Measurements from ENCODE around the gene INSL3.

Gene INSL3

GRCh38 chr19:17796013-17796837, 25.1 kb downstream of the INSL3 start:
- H2AFZ ChIP-seq (ENCODE audit: low read length): no peak overlapping the region
- no peak overlapping the region for H2BK15ac ChIP-seq (ENCODE audit: low read length)
- H3K4me3 ChIP-seq (ENCODE audit: low read length in 2 of 2): no peak overlapping the region
- peaks cover 0 to 2% of the 10 kb centered on the region in 2 donors for H3K9me3 ChIP-seq (replicated peaks in 1 of 2; ENCODE audit: control insufficient read depth in 2 of 2, insufficient read depth in 1 of 2, low read depth in 1 of 2, low read length in 2 of 2)
- no peak overlapping the region for H3K18ac ChIP-seq (ENCODE audit: low read length)
- no peak overlapping the region for H3K23ac ChIP-seq (ENCODE audit: low read depth, low read length, poor library complexity)
- DNase-seq (ENCODE audit: low spot score): no peak
- H2BK5ac ChIP-seq (ENCODE audit: low read length): peak overlapping the region; percentile 61
- no peak overlapping the region for H3K14ac ChIP-seq (ENCODE audit: low read length)
- no peak overlapping the region for H3K4me2 ChIP-seq (ENCODE audit: insufficient read depth, low read length, poor library complexity, severe bottlenecking)
- no peak overlapping the region for H4K8ac ChIP-seq (ENCODE audit: low read depth, low read length)
- H2AK5ac ChIP-seq (ENCODE audit: low read depth, low read length): peak overlapping the region; percentile 47
- H2BK12ac ChIP-seq (ENCODE audit: low read length): no peak overlapping the region
- peaks cover 3% of the 10 kb centered on the region in 2 donors for H3K4me1 ChIP-seq (ENCODE audit: control insufficient read depth in 2 of 2, insufficient read depth in 1 of 2, low read depth in 1 of 2, low read length in 2 of 2)
- WGBS, 2 donors (ENCODE audit: extremely low coverage in 2 of 2, insufficient read length in 2 of 2, insufficient replicate concordance in 1 of 2): no CpG with 5 or more reads among the region's 6 CpGs
- H4K91ac ChIP-seq (ENCODE audit: low read depth, low read length, poor library complexity): no peak overlapping the region
- no peaks in the 10 kb centered on the region for H3K36me3 ChIP-seq (replicated peaks in 1 of 2; ENCODE audit: control insufficient read depth in 2 of 2, insufficient read depth in 2 of 2, low read length in 2 of 2)
- H3K79me1 ChIP-seq (ENCODE audit: low read depth, low read length): no peaks in the 10 kb centered on the region
- H3K9ac ChIP-seq (ENCODE audit: low read depth, low read length, poor library complexity): no peak overlapping the region
- no peak overlapping the region for H2BK120ac ChIP-seq (ENCODE audit: low read depth, low read length)
- H3K27me3 ChIP-seq (ENCODE audit: control insufficient read depth in 3 of 3, insufficient read depth in 3 of 3, low read depth in 1 of 3, low read length in 3 of 3): peaks cover 10 to 58% (median 31%) of the 10 kb centered on the region in 3 experiments
- H3K4ac ChIP-seq (ENCODE audit: low read length): no peak overlapping the region
- no peak overlapping the region for H3K27ac ChIP-seq (replicated peaks; ENCODE audit: low read length)

- H2BK5ac ChIP-seq (ENCODE audit: low read length): peak overlapping the region; percentile 39
- H2AFZ ChIP-seq (ENCODE audit: low read length): peak overlapping the region; percentile 66
- H3K18ac ChIP-seq (ENCODE audit: low read length): peak overlapping the region; percentile 64
- peak overlapping the region; percentile 73 for H2BK12ac ChIP-seq (ENCODE audit: low read length)
- H3K4ac ChIP-seq (ENCODE audit: low read length): no peak overlapping the region
- H3K4me1 ChIP-seq (ENCODE audit: control insufficient read depth in 2 of 2, insufficient read depth in 1 of 2, low read depth in 1 of 2, low read length in 2 of 2): peaks cover 3% of the 10 kb centered on the region in 2 donors
- no CpG with 5 or more reads among the region's 14 CpGs for WGBS, 2 donors (ENCODE audit: extremely low coverage in 2 of 2, insufficient read length in 2 of 2, insufficient replicate concordance in 1 of 2)
- H3K14ac ChIP-seq (ENCODE audit: low read length): no peak overlapping the region
- peaks cover 0 to 2% of the 10 kb centered on the region in 2 donors for H3K9me3 ChIP-seq (replicated peaks in 1 of 2; ENCODE audit: control insufficient read depth in 2 of 2, insufficient read depth in 1 of 2, low read depth in 1 of 2, low read length in 2 of 2)
- peaks cover 10 to 58% (median 31%) of the 10 kb centered on the region in 3 experiments for H3K27me3 ChIP-seq (ENCODE audit: control insufficient read depth in 3 of 3, insufficient read depth in 3 of 3, low read depth in 1 of 3, low read length in 3 of 3)
- no peak overlapping the region for H4K8ac ChIP-seq (ENCODE audit: low read depth, low read length)
- no peak overlapping the region for H3K9ac ChIP-seq (ENCODE audit: low read depth, low read length, poor library complexity)
- no peaks in the 10 kb centered on the region for H3K79me1 ChIP-seq (ENCODE audit: low read depth, low read length)
- no peak for DNase-seq (ENCODE audit: low spot score)
- H2BK15ac ChIP-seq (ENCODE audit: low read length): peak overlapping the region; percentile 49
- no peak overlapping the region for H3K27ac ChIP-seq (replicated peaks; ENCODE audit: low read length)
- H2AK5ac ChIP-seq (ENCODE audit: low read depth, low read length): peak overlapping the region; percentile 56
- no peaks in the 10 kb centered on the region for H3K36me3 ChIP-seq (replicated peaks in 1 of 2; ENCODE audit: control insufficient read depth in 2 of 2, insufficient read depth in 2 of 2, low read length in 2 of 2)
- no peak overlapping the region for H2BK120ac ChIP-seq (ENCODE audit: low read depth, low read length)
- no peak overlapping the region for H4K91ac ChIP-seq (ENCODE audit: low read depth, low read length, poor library complexity)
- H3K4me3 ChIP-seq (ENCODE audit: low read length in 2 of 2): peak overlapping the region in 1 of 2 donors; percentile 27
- H3K23ac ChIP-seq (ENCODE audit: low read depth, low read length, poor library complexity): peak overlapping the region; percentile 85
- H3K4me2 ChIP-seq (ENCODE audit: insufficient read depth, low read length, poor library complexity, severe bottlenecking): peak overlapping the region; percentile 11
Observed at GRCh38 chr19:17795495-17795856, 25.8 kb downstream of the INSL3 start.

- Histone ChIP-seq H2AFZ (ENCODE audit: low read length) (peak within 1 kb of the TSS; percentile 66), H3K14ac (ENCODE audit: low read length) (no peak within 1 kb of the TSS)
Observed at GRCh38 chr19:17794731-17795494, 26.4 kb downstream of the INSL3 start, which contains the start of gene B3GNT3. Gene B3GNT3, plus strand, starts transcription at chr19:17795138. Its CDS starts 12,670 bp downstream, at chr19:17807808.

GRCh38 chr19:17794412-17794730, 26.9 kb downstream of the INSL3 start:
- no peak overlapping the region for H2BK15ac ChIP-seq (ENCODE audit: low read length)
- no peak overlapping the region for H2BK12ac ChIP-seq (ENCODE audit: low read length)
- DNase-seq (ENCODE audit: low spot score): no peak
- peaks cover 0 to 2% of the 10 kb centered on the region in 2 donors for H3K9me3 ChIP-seq (replicated peaks in 1 of 2; ENCODE audit: control insufficient read depth in 2 of 2, insufficient read depth in 1 of 2, low read depth in 1 of 2, low read length in 2 of 2)
- no peak overlapping the region for H4K91ac ChIP-seq (ENCODE audit: low read depth, low read length, poor library complexity)
- WGBS, 2 donors (ENCODE audit: extremely low coverage in 2 of 2, insufficient read length in 2 of 2, insufficient replicate concordance in 1 of 2): no CpG with 5 or more reads among the region's 9 CpGs
- no peak overlapping the region for H3K14ac ChIP-seq (ENCODE audit: low read length)
- no peak overlapping the region for H3K23ac ChIP-seq (ENCODE audit: low read depth, low read length, poor library complexity)
- no peak overlapping the region for H2BK120ac ChIP-seq (ENCODE audit: low read depth, low read length)
- H3K4ac ChIP-seq (ENCODE audit: low read length): no peak overlapping the region
- no peaks in the 10 kb centered on the region for H3K36me3 ChIP-seq (replicated peaks in 1 of 2; ENCODE audit: control insufficient read depth in 2 of 2, insufficient read depth in 2 of 2, low read length in 2 of 2)
- peaks cover 3% of the 10 kb centered on the region in 2 donors for H3K4me1 ChIP-seq (ENCODE audit: control insufficient read depth in 2 of 2, insufficient read depth in 1 of 2, low read depth in 1 of 2, low read length in 2 of 2)
- H3K4me3 ChIP-seq (ENCODE audit: low read length in 2 of 2): no peak overlapping the region
- peak overlapping the region; percentile 66 for H2AFZ ChIP-seq (ENCODE audit: low read length)
- H3K4me2 ChIP-seq (ENCODE audit: insufficient read depth, low read length, poor library complexity, severe bottlenecking): no peak overlapping the region
- peaks cover 10 to 58% (median 31%) of the 10 kb centered on the region in 3 experiments for H3K27me3 ChIP-seq (ENCODE audit: control insufficient read depth in 3 of 3, insufficient read depth in 3 of 3, low read depth in 1 of 3, low read length in 3 of 3)
- H3K79me1 ChIP-seq (ENCODE audit: low read depth, low read length): no peaks in the 10 kb centered on the region
- no peak overlapping the region for H3K9ac ChIP-seq (ENCODE audit: low read depth, low read length, poor library complexity)
- no peak overlapping the region for H2AK5ac ChIP-seq (ENCODE audit: low read depth, low read length)
- no peak overlapping the region for H3K27ac ChIP-seq (replicated peaks; ENCODE audit: low read length)
- H3K18ac ChIP-seq (ENCODE audit: low read length): no peak overlapping the region
- H4K8ac ChIP-seq (ENCODE audit: low read depth, low read length): no peak overlapping the region
- H2BK5ac ChIP-seq (ENCODE audit: low read length): no peak overlapping the region

More at GRCh38 chr19:17794731-17795494, 26.4 kb downstream of the INSL3 start, which contains the start of gene B3GNT3:
- DNase-seq (ENCODE audit: low spot score): no peak
- peaks cover 10 to 58% (median 31%) of the 10 kb centered on the region in 3 experiments for H3K27me3 ChIP-seq (ENCODE audit: control insufficient read depth in 3 of 3, insufficient read depth in 3 of 3, low read depth in 1 of 3, low read length in 3 of 3)
- no peak within 1 kb of the TSS for H3K27ac ChIP-seq (replicated peaks; ENCODE audit: low read length)
- peaks cover 0 to 2% of the 10 kb centered on the region in 2 donors for H3K9me3 ChIP-seq (replicated peaks in 1 of 2; ENCODE audit: control insufficient read depth in 2 of 2, insufficient read depth in 1 of 2, low read depth in 1 of 2, low read length in 2 of 2)
- H2BK5ac ChIP-seq (ENCODE audit: low read length): peak within 1 kb of the TSS; percentile 39
- peak within 1 kb of the TSS; percentile 85 for H3K23ac ChIP-seq (ENCODE audit: low read depth, low read length, poor library complexity)
- H2BK15ac ChIP-seq (ENCODE audit: low read length): peak within 1 kb of the TSS; percentile 49
- H2BK12ac ChIP-seq (ENCODE audit: low read length): peak within 1 kb of the TSS; percentile 73
- peak within 1 kb of the TSS; percentile 37 for H3K4ac ChIP-seq (ENCODE audit: low read length)
- H3K9ac ChIP-seq (ENCODE audit: low read depth, low read length, poor library complexity): no peak within 1 kb of the TSS
- H2AK5ac ChIP-seq (ENCODE audit: low read depth, low read length): peak within 1 kb of the TSS; percentile 56
- H4K91ac ChIP-seq (ENCODE audit: low read depth, low read length, poor library complexity): no peak within 1 kb of the TSS
- H3K18ac ChIP-seq (ENCODE audit: low read length): peak within 1 kb of the TSS; percentile 64
- H2BK120ac ChIP-seq (ENCODE audit: low read depth, low read length): peak within 1 kb of the TSS; percentile 14
- H3K36me3 ChIP-seq (replicated peaks in 1 of 2; ENCODE audit: control insufficient read depth in 2 of 2, insufficient read depth in 2 of 2, low read length in 2 of 2): no peaks in the 10 kb centered on the region
- peaks cover 3% of the 10 kb centered on the region in 2 donors for H3K4me1 ChIP-seq (ENCODE audit: control insufficient read depth in 2 of 2, insufficient read depth in 1 of 2, low read depth in 1 of 2, low read length in 2 of 2)
- peak within 1 kb of the TSS; percentile 11 for H3K4me2 ChIP-seq (ENCODE audit: insufficient read depth, low read length, poor library complexity, severe bottlenecking)
- peak within 1 kb of the TSS in 1 of 2 donors; percentile 27 for H3K4me3 ChIP-seq (ENCODE audit: low read length in 2 of 2)
- no CpG with 5 or more reads among the region's 50 CpGs for WGBS, 2 donors (ENCODE audit: extremely low coverage in 2 of 2, insufficient read length in 2 of 2, insufficient replicate concordance in 1 of 2)
- H4K8ac ChIP-seq (ENCODE audit: low read depth, low read length): no peak within 1 kb of the TSS
- no peaks in the 10 kb centered on the region for H3K79me1 ChIP-seq (ENCODE audit: low read depth, low read length)
